K562 (cell line): ENCODE results near the gene FANCC. TPM values are rescaled to one million over a fixed set of nuclear protein-coding genes. Genes with fewer than 3 reads are reported as not detected.

ENCODE experiments used
- ATAC-seq: fragments of 200-7000 bp; cut with Tn5 transposase; 3 replicates; pipeline ENCODE4 v1.9.1; 2020; ENCODE audit warnings: moderate library complexity
- BruUV-seq: library from RNA; stranded (reverse); fragments of 400-500 nt; replicated peaks from 2 replicates; lab custom pipeline; 2021; lab: Mats Ljungman, UMichigan
- CTCF ChIA-PET: fragments of 300-600 bp; formaldehyde crosslinking; extraction: SDS; loops from one replicate; lab custom pipeline; 2021; ENCODE audit warnings: low intra/inter-chr PET ratio; lab: Yijun Ruan, JAX
- POLR2A ChIA-PET: fragments of 300-600, 350-650 bp; sonication (Branson Sonifier 250); formaldehyde crosslinking; extraction: SDS; loops from one replicate; lab custom pipeline; 2021; ENCODE audit warnings: antibody characterized with exemption, inconsistent platforms; lab: Yijun Ruan, JAX
- DNase-seq, 4 experiments: peaks; one replicate each; pipeline versions ENCODE4 v3.0.0 to v3.0.0-alpha.2; 2011 to 2018; ENCODE audit warnings: low spot score in 3 of 4, mixed read lengths in 3 of 4; ENCODE audit errors: extremely low read depth in 1 of 4
- FAIRE-seq: peaks from 2 replicates; lab custom pipeline; 2011; peaks lifted over from hg19 to GRCh38; lab: Jason Lieb, UNC
- H2AFZ ChIP-seq: 2 replicates; pipeline ENCODE4 v1.6.0; 2011; ENCODE audit warnings: low read depth, low read length, control low read depth, inconsistent platforms
- H3K27ac ChIP-seq: fragments of 200-600 bp; 3 replicates; pipeline ENCODE4 v1.8.0; 2011; ENCODE audit warnings: low read depth, mild to moderate bottlenecking, control low read depth, inconsistent platforms, low read length, moderate library complexity, mixed read lengths; ENCODE audit errors: extremely low read depth
- H3K27me3 ChIP-seq, 2 experiments: fragments of 300-600 bp in 1 of 2; 2 replicates in 1 of 2; 3 replicates in 1 of 2; pipeline versions ENCODE4 v1.6.0 to v1.8.0; 2011; ENCODE audit warnings: inconsistent platforms in 2 of 2, low read length in 2 of 2, mild to moderate bottlenecking in 1 of 2, mixed read lengths in 1 of 2, moderate library complexity in 1 of 2; ENCODE audit not compliant: control insufficient read depth in 2 of 2, insufficient read depth in 2 of 2
- H3K36me3 ChIP-seq: fragments of 300-600 bp; 3 replicates; pipeline ENCODE4 v1.8.0; 2011; ENCODE audit warnings: mild to moderate bottlenecking, low read length, inconsistent platforms; ENCODE audit not compliant: control insufficient read depth, insufficient read depth
- H3K4me1 ChIP-seq, 2 experiments: fragments of 200-600 bp in 1 of 2; replicated peaks in 1 of 2; 2 replicates in 1 of 2; 3 replicates in 1 of 2; pipeline versions ENCODE4 v1.5.1 to v1.8.0; 2011; ENCODE audit warnings: inconsistent platforms in 2 of 2, low read length in 2 of 2, mild to moderate bottlenecking in 1 of 2, mixed read lengths in 1 of 2, moderate library complexity in 1 of 2; ENCODE audit not compliant: control insufficient read depth in 2 of 2, insufficient read depth in 2 of 2
- H3K4me2 ChIP-seq: 2 replicates; pipeline ENCODE4 v1.6.1; 2011; ENCODE audit warnings: low read length, control low read depth, inconsistent platforms, mixed read lengths; ENCODE audit not compliant: insufficient read depth
- H3K4me3 ChIP-seq: fragments of 200-600 bp; sonication (generic), shearing (Covaris generic); 2 replicates; pipeline ENCODE4 v1.5.1; 2016; ENCODE audit warnings: control low read depth, inconsistent platforms
- H3K79me2 ChIP-seq: fragments of 200-600 bp; 3 replicates; pipeline ENCODE4 v1.8.0; 2011; ENCODE audit warnings: low read length, inconsistent platforms; ENCODE audit not compliant: control insufficient read depth, insufficient read depth
- H3K9ac ChIP-seq, 2 experiments: 2 replicates each; pipeline versions ENCODE4 v1.6.0 to v1.6.1; 2011; ENCODE audit warnings: low read depth in 2 of 2, low read length in 2 of 2, control low read depth in 1 of 2, inconsistent platforms in 1 of 2, mild to moderate bottlenecking in 1 of 2, mixed read lengths in 1 of 2; ENCODE audit not compliant: insufficient read depth in 1 of 2
- H3K9me1 ChIP-seq: one replicate; pipeline ENCODE4 v1.6.0; 2011; ENCODE audit warnings: inconsistent platforms, mild to moderate bottlenecking, low read length, moderate library complexity; ENCODE audit not compliant: control insufficient read depth, insufficient read depth
- H3K9me3 ChIP-seq: replicated peaks from 2 replicates; pipeline ENCODE4 v1.5.1; 2011; ENCODE audit warnings: low read depth, low read length, inconsistent platforms; ENCODE audit not compliant: control insufficient read depth, insufficient read depth
- H4K20me1 ChIP-seq: replicated peaks from 2 replicates; pipeline ENCODE4 v1.6.1; 2011; ENCODE audit warnings: low read length, inconsistent platforms, mixed read lengths; ENCODE audit not compliant: control insufficient read depth, insufficient read depth
- IFI16 ChIP-seq: fragments of 250-450 bp; sonication (Bioruptor Pico); IDR thresholded peaks from 2 replicates; pipeline ENCODE4 v2.1.2; 2022; ENCODE audit warnings: mild to moderate bottlenecking, inconsistent platforms
- LCOR ChIP-seq: sonication (generic); formaldehyde crosslinking; IDR thresholded peaks from 2 replicates; pipeline ENCODE4 v1.8.0; 2022; ENCODE audit warnings: mild to moderate bottlenecking, missing genetic modification reagents
- LEF1 ChIP-seq: fragments of 450-650 bp; IDR thresholded peaks from 2 replicates; pipeline ENCODE4 v1.6.1; 2016; ENCODE audit warnings: mild to moderate bottlenecking
- SMARCB1 ChIP-seq: IDR thresholded peaks from 2 replicates; pipeline ENCODE4 v1.6.1; 2011; ENCODE audit warnings: improper control_type of control experiment, low read depth; ENCODE audit not compliant: insufficient read length
- ZFP36 ChIP-seq: fragments of 150-350 bp; IDR thresholded peaks from 2 replicates; pipeline ENCODE4 v1.6.1; 2018; ENCODE audit warnings: low read length, low read depth; ENCODE audit not compliant: partially characterized antibody
- ZNF224 ChIP-seq: sonication (generic); formaldehyde crosslinking; IDR thresholded peaks from 2 replicates; pipeline ENCODE4 v1.8.0; 2022; ENCODE audit warnings: mild to moderate bottlenecking, missing genetic modification reagents
- ZNF239 ChIP-seq: fragments of 250-450 bp; sonication (Bioruptor Pico); IDR thresholded peaks from 2 replicates; pipeline ENCODE4 v1.4.0; 2020; ENCODE audit warnings: mild to moderate bottlenecking
- WGBS: fragments of 100-300 bp; shearing (Covaris generic); methylation state at CpG from one replicate; pipeline ENCODE4 v1.1.6; 2016; ENCODE audit warnings: low coverage, mixed read lengths; ENCODE audit not compliant: insufficient coverage; ENCODE audit errors: missing lambda C conversion rate; 5-methylcytosine and 5-hydroxymethylcytosine counted together
- in situ Hi-C: fragments of 300-500 bp; cut with MboI; formaldehyde crosslinking; loops from 4 replicates; pipeline ENCODE4 v1.15.0; 2018; ENCODE audit warnings: inconsistent platforms, mixed read lengths
- intact Hi-C: fragments of 100-400 bp; cut with micrococcal nuclease; formaldehyde crosslinking; loops from 2 replicates; pipeline ENCODE4 v1.14.2; 2022
- polyA plus RNA-seq, 8 experiments: library from polyadenylated mRNA; depleted of rRNA in 4 of 8; stranded (reverse) in 5 of 8; unstranded in 3 of 8; fragments of >200 nt; fragmentation: Nextera tagmentation in 2 of 8; fragmentation: Illumina TruSeq in 1 of 8; extraction: Ambion mirVana in 2 of 8; extraction: Trizol in 1 of 8; gene quantifications; 2 replicates each; pipeline versions ENCODE4 v1.2.1 to v1.2.3, GENCODE V29; 2011 to 2014; ENCODE audit warnings: inconsistent platforms in 1 of 8, missing spikeins in 1 of 8
- total RNA-seq, 7 experiments: library from RNA; depleted of rRNA in 6 of 7; stranded (reverse); fragments of >200 nt in 6 of 7; fragmentation: Illumina TruSeq in 2 of 7; extraction: Trizol in 2 of 7; gene quantifications; 2 replicates each; pipeline versions ENCODE4 v1.2.1 to v1.2.3, GENCODE V29; 2011 to 2021; ENCODE audit warnings: low replicate concordance in 1 of 7

Gene FANCC
- total and polyA plus RNA-seq, 9 of the 15 experiments (the other 6 are each of a cell fraction or from before 2014, with no cell fraction given): 4.6 to 18.4 (median 14.2) TPM

DNA sequence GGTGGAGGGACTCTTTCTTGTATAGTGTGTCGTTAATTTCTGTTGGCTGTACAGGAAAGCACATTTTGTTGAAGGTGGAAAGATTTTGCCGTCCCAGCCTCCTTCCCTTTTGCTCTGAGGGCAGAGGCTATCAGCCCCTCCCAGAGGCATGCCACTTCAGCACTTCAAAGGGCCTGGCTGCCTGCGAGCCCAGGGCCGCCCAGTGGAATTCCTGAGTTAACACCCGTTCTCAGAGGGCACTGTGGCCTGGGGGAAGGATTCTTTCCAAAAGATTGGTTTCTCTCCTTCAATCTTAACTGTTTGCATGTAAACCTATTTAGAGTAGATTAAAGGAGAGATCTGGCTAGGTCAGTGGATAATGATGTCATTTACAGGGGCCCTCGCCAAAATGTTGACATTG lies 238.6 kb downstream of the FANCC start (continued):
- TF ChIP-seq ZNF224 (CRISPR knock-in tag) (no peak), ZNF239 (no peak)

DNA sequence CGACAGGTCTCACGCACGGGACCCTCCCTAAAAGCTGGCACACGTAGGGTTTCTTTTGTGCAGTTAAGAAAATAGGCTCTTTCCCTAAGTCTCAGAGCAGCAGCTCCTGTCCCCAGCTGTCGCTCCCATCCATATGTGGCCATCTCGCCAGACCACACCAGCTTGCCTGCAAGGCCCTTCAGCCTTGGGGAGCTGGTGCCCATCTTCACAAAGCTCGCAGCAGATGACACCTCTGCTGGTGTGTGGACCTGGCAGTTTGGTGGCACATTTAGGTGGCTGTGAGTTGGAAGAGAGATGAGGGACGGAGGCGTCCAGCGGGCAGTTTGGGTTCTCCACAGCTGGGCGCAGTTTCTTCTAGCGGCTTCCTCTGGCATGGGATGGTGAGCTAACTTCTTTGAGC lies 239.0 kb downstream of the FANCC start:
- no peaks in the 10 kb centered on the region for H3K27me3 ChIP-seq
- TF ChIP-seq LEF1: no peak
- no peak for TF ChIP-seq ZFP36
- no peak for TF ChIP-seq IFI16 (CRISPR knock-in tag)
- TF ChIP-seq LCOR (CRISPR knock-in tag): no peak
- TF ChIP-seq SMARCB1: no peak
- FAIRE-seq (no peak), ATAC-seq (no peak), DNase-seq (no peak)
- peaks cover 13% of the 10 kb centered on the region; the same call in 2 of the 3 replicates for H3K36me3 ChIP-seq
- no peak overlapping the region for H3K4me3 ChIP-seq
- no peaks in the 10 kb centered on the region for H3K9me3 ChIP-seq
- ChIA-PET POLR2A (interaction anchor here (0.6 kb wide), 2 partner anchors 62 to 156 kb away, joined by 3 to 4 read pairs; no protein-coding TSS in a partner anchor), CTCF (no interaction called here)
- H2AFZ ChIP-seq: no peak overlapping the region
- H3K4me2 ChIP-seq: no peak overlapping the region
- in situ Hi-C loops (no loop called here), intact Hi-C loops (no loop called here)
- no peak overlapping the region for H3K9ac ChIP-seq
- H4K20me1 ChIP-seq: no peaks in the 10 kb centered on the region
- WGBS: 76% methylated on average over 12 of the region's 12 CpGs
- H3K79me2 ChIP-seq: no peaks in the 10 kb centered on the region
- no peaks in the 10 kb centered on the region for H3K9me1 ChIP-seq
- H3K27ac ChIP-seq: no peak overlapping the region
- no TSS peak for BruUV-seq
- peaks cover 0 to 9% of the 10 kb centered on the region in 2 experiments; a peak in 1 of 5 replicates for H3K4me1 ChIP-seq
